Lung (tissue), 12 donors: Measurements from ENCODE around the gene LDB2. TPM values are rescaled to one million over a fixed set of nuclear protein-coding genes. Genes with fewer than 3 reads are reported as not detected.

Experiments
- ATAC-seq: fragments of 200-7000 bp; cut with Tn5 transposase; one replicate; pipeline ENCODE4 v1.9.1; 2020; ENCODE audit warnings: moderate number of reproducible peaks; ENCODE audit not compliant: insufficient read depth, low FRiP score
- DNase-seq, 3 donors: peaks; one replicate each; pipeline ENCODE4 v3.0.0-alpha.2; 2013 to 2017
- H3K27ac ChIP-seq, 2 donors: one replicate each; pipeline ENCODE4 v1.5.1; 2013; ENCODE audit warnings: mild to moderate bottlenecking in 2 of 2, moderate library complexity in 2 of 2, control low read depth in 1 of 2, inconsistent platforms in 1 of 2, low read depth in 1 of 2, low read length in 1 of 2
- H3K27me3 ChIP-seq, 3 donors: one replicate each; pipeline ENCODE4 v1.5.1; 2013; ENCODE audit warnings: low read length in 2 of 3; ENCODE audit not compliant: control insufficient read depth in 3 of 3, insufficient read depth in 3 of 3
- H3K36me3 ChIP-seq, 4 donors: one replicate each; pipeline ENCODE4 v1.5.1; 2013; ENCODE audit warnings: low read length in 4 of 4, mild to moderate bottlenecking in 1 of 4, moderate library complexity in 1 of 4; ENCODE audit not compliant: control insufficient read depth in 4 of 4, insufficient read depth in 4 of 4
- H3K4me1 ChIP-seq, 5 donors: one replicate each; pipeline ENCODE4 v1.5.1; 2013; ENCODE audit warnings: low read length in 5 of 5, mild to moderate bottlenecking in 2 of 5, moderate library complexity in 1 of 5; ENCODE audit not compliant: control insufficient read depth in 5 of 5, insufficient read depth in 5 of 5
- H3K4me3 ChIP-seq: one replicate; pipeline ENCODE4 v1.5.1; 2013; ENCODE audit warnings: mild to moderate bottlenecking, control low read depth, moderate library complexity
- H3K9ac ChIP-seq, 2 donors: one replicate each; pipeline ENCODE4 v1.5.1; 2013; ENCODE audit warnings: low read length in 2 of 2, control low read depth in 1 of 2; ENCODE audit not compliant: insufficient read depth in 1 of 2
- H3K9me3 ChIP-seq, 4 donors: one replicate each; pipeline ENCODE4 v1.5.1; 2013; ENCODE audit warnings: low read length in 3 of 4, mild to moderate bottlenecking in 1 of 4, moderate library complexity in 1 of 4; ENCODE audit not compliant: control insufficient read depth in 4 of 4, insufficient read depth in 3 of 4
- WGBS, 2 donors: extraction: QIAGEN DNeasy Blood & Tissue Kit; methylation state at CpG; one replicate each; pipeline ENCODE4 v1.1.7; 2013; 5-methylcytosine and 5-hydroxymethylcytosine counted together
- polyA plus RNA-seq, 2 donors: library from polyadenylated mRNA; stranded (reverse); fragments of 200-250 nt; gene quantifications; one replicate each; pipeline ENCODE4 v1.2.1, GENCODE V29; 2013
- total RNA-seq, 2 donors: library from RNA; depleted of rRNA in 1 of 2; stranded (reverse); fragments of >200 nt in 1 of 2; gene quantifications; one replicate each; pipeline ENCODE4 v1.2.1, GENCODE V29; 2014 to 2021
- TF ChIP-seq, protein P1 (sequence below): IDR thresholded peaks from 2 replicates; pipeline ENCODE4 v1.5.1; 2012; ENCODE audit warnings: mild to moderate bottlenecking; ENCODE audit errors: control extremely low read depth, extremely low read depth
- donor health status: control.
- donor health status: control.
- donor health status: Bipolar disorder and iron deficiency.
- donor health status: healthy.
- donor health status: DM: yes; HTN: yes; CAD: no.

LDB2 gene
- total and polyA plus RNA-seq, 4 donors = 18.1 to 147 (median 46.1) TPM

DNA sequence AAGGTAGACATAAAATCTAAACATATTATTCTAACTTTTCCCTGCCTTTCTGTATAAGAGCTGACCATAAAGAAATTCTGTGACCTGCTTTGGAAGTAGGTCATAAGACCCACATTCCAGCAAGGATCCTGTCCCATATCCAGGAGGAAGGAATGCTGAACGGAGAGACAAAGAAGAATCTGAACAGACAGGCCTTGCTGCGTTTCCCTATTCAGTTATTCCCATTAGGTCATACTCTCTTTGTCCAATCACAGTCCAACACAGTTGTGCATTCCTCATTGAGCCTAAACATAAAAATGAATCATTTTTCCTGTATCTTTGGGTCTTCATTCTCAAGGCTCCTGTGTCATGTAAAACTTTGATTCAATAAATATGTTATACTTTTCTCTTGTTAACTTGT is 384.6 kb downstream of the LDB2 start:
- no peaks in the 10 kb centered on the region for H3K27me3 ChIP-seq
- ATAC-seq (no peak), DNase-seq (no peak)
- 80 to 84% methylated on average over 2 of the region's 2 CpGs for WGBS, 2 donors
- H3K27ac ChIP-seq = no peak overlapping the region
- TF ChIP-seq, protein P1, sequence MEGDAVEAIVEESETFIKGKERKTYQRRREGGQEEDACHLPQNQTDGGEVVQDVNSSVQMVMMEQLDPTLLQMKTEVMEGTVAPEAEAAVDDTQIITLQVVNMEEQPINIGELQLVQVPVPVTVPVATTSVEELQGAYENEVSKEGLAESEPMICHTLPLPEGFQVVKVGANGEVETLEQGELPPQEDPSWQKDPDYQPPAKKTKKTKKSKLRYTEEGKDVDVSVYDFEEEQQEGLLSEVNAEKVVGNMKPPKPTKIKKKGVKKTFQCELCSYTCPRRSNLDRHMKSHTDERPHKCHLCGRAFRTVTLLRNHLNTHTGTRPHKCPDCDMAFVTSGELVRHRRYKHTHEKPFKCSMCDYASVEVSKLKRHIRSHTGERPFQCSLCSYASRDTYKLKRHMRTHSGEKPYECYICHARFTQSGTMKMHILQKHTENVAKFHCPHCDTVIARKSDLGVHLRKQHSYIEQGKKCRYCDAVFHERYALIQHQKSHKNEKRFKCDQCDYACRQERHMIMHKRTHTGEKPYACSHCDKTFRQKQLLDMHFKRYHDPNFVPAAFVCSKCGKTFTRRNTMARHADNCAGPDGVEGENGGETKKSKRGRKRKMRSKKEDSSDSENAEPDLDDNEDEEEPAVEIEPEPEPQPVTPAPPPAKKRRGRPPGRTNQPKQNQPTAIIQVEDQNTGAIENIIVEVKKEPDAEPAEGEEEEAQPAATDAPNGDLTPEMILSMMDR = no peak
- H3K9me3 ChIP-seq = peaks cover 0 to 2% (median 0%) of the 10 kb centered on the region in 4 donors
- H3K36me3 ChIP-seq = peaks cover 0 to 2% (median 1%) of the 10 kb centered on the region in 4 donors
- no peak overlapping the region for H3K9ac ChIP-seq
- H3K4me1 ChIP-seq = peaks cover 0 to 20% (median 0%) of the 10 kb centered on the region in 5 donors
- H3K4me3 ChIP-seq = no peak overlapping the region

DNA sequence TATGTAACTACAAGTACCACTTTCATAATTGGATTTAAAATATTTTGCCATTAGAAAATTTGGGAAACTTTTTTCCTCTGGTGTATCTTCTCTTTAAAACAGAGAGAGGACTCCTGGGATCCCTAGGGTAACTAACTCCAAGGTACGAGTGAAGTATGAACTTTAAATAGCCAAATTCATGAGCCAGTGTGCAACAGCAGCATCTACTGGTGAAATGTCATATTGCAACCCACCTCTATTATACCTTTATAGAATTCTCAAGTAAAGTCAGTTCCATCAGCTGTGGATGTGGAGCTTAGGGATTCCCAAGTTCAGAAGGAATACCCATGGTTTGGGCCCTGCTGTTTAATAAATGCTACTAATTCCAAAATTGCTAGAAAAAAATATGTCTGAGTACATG is 389.5 kb downstream of the LDB2 start:
- Histone ChIP-seq H3K9ac (no peak overlapping the region), H3K27ac (no peak overlapping the region), H3K4me1 (no peaks in the 10 kb centered on the region), H3K27me3 (no peaks in the 10 kb centered on the region), H3K36me3 (peaks cover 0 to 6% (median 2%) of the 10 kb centered on the region in 4 donors), H3K9me3 (peaks cover 0 to 2% (median 0%) of the 10 kb centered on the region in 4 donors), H3K4me3 (no peak overlapping the region)
- TF ChIP-seq, protein P1 = no peak
- ATAC-seq = no peak
- no peak for DNase-seq
- 83 to 89% methylated on average over 1 of the region's 1 CpG for WGBS, 2 donors

DNA sequence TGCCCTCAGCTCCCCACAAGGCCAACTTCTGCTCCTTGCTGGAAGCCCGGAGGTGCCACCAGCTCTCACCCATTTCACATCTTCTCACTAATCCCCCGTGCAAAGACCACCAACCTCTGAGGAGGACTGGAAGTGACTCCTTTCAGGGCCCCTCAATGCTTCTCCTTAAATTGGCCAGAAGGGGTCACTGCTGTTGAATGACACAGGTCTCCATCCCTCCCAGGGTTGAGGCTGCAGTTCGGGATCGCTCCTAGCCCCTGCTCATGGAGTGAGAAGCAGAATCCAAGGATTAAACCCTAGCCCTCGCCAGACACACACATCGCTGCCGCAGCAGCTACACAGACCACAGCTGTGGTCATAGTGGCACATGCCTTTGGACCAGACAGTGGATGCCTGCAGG is 392.7 kb downstream of the LDB2 start:
- peaks cover 0 to 15% (median 3%) of the 10 kb centered on the region in 4 donors for H3K36me3 ChIP-seq
- H3K9me3 ChIP-seq = peaks cover 0 to 7% (median 4%) of the 10 kb centered on the region in 4 donors
- no peaks in the 10 kb centered on the region for H3K27me3 ChIP-seq
- H3K27ac ChIP-seq = no peak overlapping the region
- no peaks in the 10 kb centered on the region for H3K4me1 ChIP-seq
- H3K9ac ChIP-seq = no peak overlapping the region
- TF ChIP-seq, protein P1 = no peak
- no peak for ATAC-seq
- H3K4me3 ChIP-seq = no peak overlapping the region
- peak; percentile 18 to 44 (median 21) for DNase-seq
- 80 to 84% methylated on average over 7 of the region's 7 CpGs for WGBS, 2 donors

DNA sequence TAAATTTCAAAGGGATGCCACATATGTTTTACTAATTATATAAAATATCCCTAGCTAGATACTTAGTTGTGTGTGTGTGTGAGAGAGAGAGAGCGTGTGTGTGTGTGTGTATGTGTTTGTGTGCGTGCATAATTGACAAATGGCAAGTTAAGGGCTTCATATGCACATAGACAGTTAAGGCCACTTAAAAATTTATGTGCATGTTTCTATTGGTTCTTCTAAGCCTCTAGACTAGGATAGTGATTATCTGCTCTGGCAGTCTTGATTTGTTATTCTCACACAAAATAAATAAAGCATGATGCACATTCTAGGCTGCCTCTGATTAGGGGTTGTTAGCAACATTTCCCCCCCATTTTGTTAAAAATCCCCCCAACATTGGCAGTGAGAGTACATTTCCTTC is 393.2 kb downstream of the LDB2 start:
- Histone ChIP-seq H3K36me3 (peaks cover 0 to 15% (median 3%) of the 10 kb centered on the region in 4 donors), H3K27me3 (no peaks in the 10 kb centered on the region), H3K4me1 (no peaks in the 10 kb centered on the region), H3K9ac (no peak overlapping the region), H3K9me3 (peaks cover 0 to 8% (median 4%) of the 10 kb centered on the region in 4 donors), H3K27ac (no peak overlapping the region), H3K4me3 (no peak overlapping the region)
- ATAC-seq = no peak
- TF ChIP-seq, protein P1 = no peak
- DNase-seq = no peak
- WGBS, 2 donors = 91 to 93% methylated on average over 2 of the region's 2 CpGs
